ENCODE results near the gene PCNX3. TPM values are rescaled to one million over a fixed set of nuclear protein-coding genes. Genes with fewer than 3 reads are reported as not detected.
"Not testable (repeated sequence)": the region's sequence is repeated elsewhere in the genome, so short reads cannot be mapped to it uniquely, and the experiment has no call there.

PCNX3 gene
- total RNA-seq, 3 donors from 2014 or later = 42.5 to 53.4 (median 47.5) TPM

DNA sequence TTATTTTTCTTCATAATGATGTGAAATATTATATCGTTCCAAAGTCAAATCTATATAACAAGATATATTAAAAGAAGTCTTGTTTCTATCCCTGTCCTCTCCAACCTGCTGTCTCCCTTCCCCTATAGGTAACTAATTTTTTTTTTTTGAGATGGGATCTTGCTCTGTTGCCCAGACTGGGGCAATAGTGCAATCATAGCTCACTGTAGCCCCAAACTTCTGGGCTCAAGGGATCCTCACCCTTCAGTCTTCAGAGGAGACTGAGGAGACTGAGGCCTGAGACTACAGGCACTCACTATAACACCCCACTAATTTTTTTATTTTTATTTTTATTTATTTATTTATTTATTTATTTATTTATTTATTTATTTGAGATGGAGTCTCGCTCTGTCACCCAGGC, 57.4 kb downstream of the PCNX3 start:
- H3K36me3 ChIP-seq (ENCODE audit: low read depth) = no peaks in the 10 kb centered on the region
- ATAC-seq (no peak), DNase-seq (no peak)
- TF ChIP-seq, protein P1, sequence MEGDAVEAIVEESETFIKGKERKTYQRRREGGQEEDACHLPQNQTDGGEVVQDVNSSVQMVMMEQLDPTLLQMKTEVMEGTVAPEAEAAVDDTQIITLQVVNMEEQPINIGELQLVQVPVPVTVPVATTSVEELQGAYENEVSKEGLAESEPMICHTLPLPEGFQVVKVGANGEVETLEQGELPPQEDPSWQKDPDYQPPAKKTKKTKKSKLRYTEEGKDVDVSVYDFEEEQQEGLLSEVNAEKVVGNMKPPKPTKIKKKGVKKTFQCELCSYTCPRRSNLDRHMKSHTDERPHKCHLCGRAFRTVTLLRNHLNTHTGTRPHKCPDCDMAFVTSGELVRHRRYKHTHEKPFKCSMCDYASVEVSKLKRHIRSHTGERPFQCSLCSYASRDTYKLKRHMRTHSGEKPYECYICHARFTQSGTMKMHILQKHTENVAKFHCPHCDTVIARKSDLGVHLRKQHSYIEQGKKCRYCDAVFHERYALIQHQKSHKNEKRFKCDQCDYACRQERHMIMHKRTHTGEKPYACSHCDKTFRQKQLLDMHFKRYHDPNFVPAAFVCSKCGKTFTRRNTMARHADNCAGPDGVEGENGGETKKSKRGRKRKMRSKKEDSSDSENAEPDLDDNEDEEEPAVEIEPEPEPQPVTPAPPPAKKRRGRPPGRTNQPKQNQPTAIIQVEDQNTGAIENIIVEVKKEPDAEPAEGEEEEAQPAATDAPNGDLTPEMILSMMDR (IDR thresholded peaks at IDR 0.05) = no peak
- H3K4me3 ChIP-seq = no peak overlapping the region
- intact Hi-C loops (cut with DNase I, micrococcal nuclease) = no loop called here
- H3K9me3 ChIP-seq = no peaks in the 10 kb centered on the region
- H3K4me1 ChIP-seq (ENCODE audit: low read depth) = no peaks in the 10 kb centered on the region

DNA sequence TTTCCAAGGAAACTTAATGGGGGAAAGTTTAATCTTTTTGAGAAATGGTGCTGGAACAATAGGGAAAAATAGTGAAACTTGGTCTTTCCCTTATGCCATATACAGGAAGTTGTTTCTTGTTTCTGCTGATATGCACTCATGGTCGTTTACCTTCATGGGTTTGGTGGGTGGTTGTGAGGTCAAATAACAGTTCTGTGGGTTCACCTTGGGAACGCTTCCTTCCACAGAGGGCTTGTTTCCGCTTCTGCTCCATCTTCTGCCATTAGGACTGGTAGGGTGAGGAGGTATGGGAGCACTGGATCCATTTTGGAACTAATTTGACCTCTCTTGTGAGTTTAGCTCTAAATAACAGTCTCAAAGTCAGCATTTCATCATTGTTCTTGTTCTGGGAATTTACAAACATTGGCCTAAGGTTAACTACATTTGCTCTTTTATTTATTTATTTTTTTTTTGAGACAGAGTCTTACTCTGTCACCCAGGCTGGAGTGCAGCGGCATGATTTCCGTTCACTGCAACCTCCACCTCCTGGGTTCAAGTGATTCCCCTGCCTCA, 64.7 kb downstream of the PCNX3 start:
- Histone ChIP-seq H3K36me3 (ENCODE audit: low read depth) (no peaks in the 10 kb centered on the region), H3K4me1 (ENCODE audit: low read depth) (no peaks in the 10 kb centered on the region), H3K4me3 (no peak overlapping the region), H3K9me3 (no peaks in the 10 kb centered on the region)
- ATAC-seq = no peak
- intact Hi-C loops (cut with DNase I, micrococcal nuclease) = no loop called here
- TF ChIP-seq, protein P1 (IDR thresholded peaks at IDR 0.05) = no peak
- no peak for DNase-seq

DNA sequence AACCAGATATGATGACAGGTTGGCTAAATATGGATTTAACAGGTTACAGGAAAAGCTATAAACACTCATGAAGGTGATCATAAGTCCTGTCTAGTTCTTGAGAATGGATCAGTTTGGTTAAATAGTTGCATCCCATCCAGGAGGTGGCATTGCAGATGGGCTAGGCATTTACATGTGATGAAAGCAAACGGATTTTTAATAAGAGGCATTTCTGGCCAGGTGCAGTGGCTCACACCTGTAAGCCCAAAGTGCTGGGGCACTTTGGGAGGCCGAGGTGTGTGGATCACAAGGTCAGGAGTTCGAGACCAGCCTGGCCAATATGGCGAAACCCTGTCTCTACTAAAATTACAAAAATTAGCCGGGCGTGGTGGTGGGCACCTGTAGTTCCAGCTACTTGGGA, 67.9 kb downstream of the PCNX3 start:
- intact Hi-C loops (cut with DNase I, micrococcal nuclease); H3K36me3 ChIP-seq (ENCODE audit: low read depth); DNase-seq; ATAC-seq; H3K4me3 ChIP-seq; H3K9me3 ChIP-seq; H3K4me1 ChIP-seq (ENCODE audit: low read depth): not testable (repeated sequence)

DNA sequence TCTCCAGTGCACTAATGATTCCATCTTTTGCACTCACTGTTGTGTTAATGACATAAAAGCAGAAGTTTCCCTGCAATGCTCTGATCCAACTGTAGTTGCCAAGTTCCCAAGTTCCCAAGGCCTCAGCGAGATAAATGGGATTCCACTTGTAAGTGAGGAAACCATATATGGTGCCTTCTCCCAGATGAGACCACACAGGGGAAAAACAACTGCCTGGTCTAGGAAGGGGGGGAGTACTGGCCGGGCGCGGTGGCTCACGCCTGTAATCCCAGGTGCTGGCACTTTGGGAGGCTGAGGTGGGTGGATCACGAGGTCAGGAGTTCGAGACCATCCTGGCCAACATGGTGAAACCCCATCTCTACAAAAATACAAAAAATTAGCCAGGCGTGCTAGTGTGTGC, 70.4 kb downstream of the PCNX3 start:
- TF ChIP-seq, protein P1 (IDR thresholded peaks at IDR 0.05) = no peak
- no peak overlapping the region for H3K4me3 ChIP-seq
- no peak for ATAC-seq
- intact Hi-C loops (cut with DNase I, micrococcal nuclease) = no loop called here
- H3K4me1 ChIP-seq (ENCODE audit: low read depth) = no peaks in the 10 kb centered on the region
- no peaks in the 10 kb centered on the region for H3K36me3 ChIP-seq (ENCODE audit: low read depth)
- DNase-seq = no peak
- no peaks in the 10 kb centered on the region for H3K9me3 ChIP-seq

Small RNA genes lying within 50 kb of the gene (microRNA-seq; reads per million reads assigned to microRNA genes)
- gene MIR4489 = not detected
- not detected for gene MIR4690

Other genes starting within 250 kb of the PCNX3 start
- gene SLC25A45, start 233.1 kb upstream of the PCNX3 start, total RNA-seq = 10 to 100 TPM in 2 of 3 donors, 1 to 10 TPM in 1; 8.0 to 10.5 (median 10.1) TPM
- gene FRMD8, start 229.1 kb upstream of the PCNX3 start, total RNA-seq = 10 to 100 TPM; 27.1 to 44.1 (median 42.3) TPM
- 1,000 to 10,000 TPM; 1,133 to 1,409 (median 1,237) TPM for gene NEAT1, start 193.0 kb upstream of the PCNX3 start, total RNA-seq
- over 10,000 TPM; 10,779 to 14,350 (median 11,224) TPM for gene MALAT1, start 116.7 kb upstream of the PCNX3 start, total RNA-seq
- gene SCYL1, start 90.7 kb upstream of the PCNX3 start, total RNA-seq = 10 to 100 TPM; 60.1 to 77.4 (median 60.3) TPM
- 100 to 1,000 TPM in 1 of 3 donors, 10 to 100 TPM in 2; 22.6 to 133 (median 36.7) TPM for gene LTBP3, start 57.4 kb upstream of the PCNX3 start, total RNA-seq
- 10 to 100 TPM; 20.9 to 24.6 (median 21.0) TPM for gene ZNRD2, start 45.3 kb upstream of the PCNX3 start, total RNA-seq
- 10 to 100 TPM; 26.4 to 61.2 (median 28.5) TPM for gene FAM89B, start 43.2 kb upstream of the PCNX3 start, total RNA-seq
- gene EHBP1L1, start 39.7 kb upstream of the PCNX3 start, total RNA-seq = 100 to 1,000 TPM in 1 of 3 donors, 10 to 100 TPM in 2; 65.8 to 208 (median 65.9) TPM
- 1 to 10 TPM in 2 of 3 donors, under 1 TPM in 1; 0.49 to 1.7 (median 1.5) TPM for gene KCNK7, start 20.0 kb upstream of the PCNX3 start, total RNA-seq
- 100 to 1,000 TPM in 1 of 3 donors, 10 to 100 TPM in 2; 81.6 to 109 (median 95.7) TPM for gene MAP3K11, start 1.6 kb upstream of the PCNX3 start, total RNA-seq
- 10 to 100 TPM; 23.2 to 52.5 (median 28.1) TPM for gene SIPA1, start 22.3 kb downstream of the PCNX3 start, total RNA-seq
- 10 to 100 TPM; 69.1 to 89.6 (median 71.0) TPM for gene RELA, start 47.1 kb downstream of the PCNX3 start, total RNA-seq
- gene KAT5, start 96.5 kb downstream of the PCNX3 start, total RNA-seq = 10 to 100 TPM; 70.9 to 92.0 (median 90.5) TPM
- 10 to 100 TPM; 25.9 to 61.9 (median 28.8) TPM for gene RNASEH2C, start 105.0 kb downstream of the PCNX3 start, total RNA-seq
- 10 to 100 TPM; 21.2 to 21.8 (median 21.3) TPM for gene AP5B1, start 165.2 kb downstream of the PCNX3 start, total RNA-seq
- 10 to 100 TPM; 16.5 to 48.6 (median 34.3) TPM for gene OVOL1, start 171.3 kb downstream of the PCNX3 start, total RNA-seq
- gene SNX32, start 218.2 kb downstream of the PCNX3 start, total RNA-seq = 1 to 10 TPM; 1.1 to 9.4 (median 1.4) TPM
- 1,000 to 10,000 TPM; 1,004 to 2,046 (median 1,725) TPM for gene CFL1, start 242.4 kb downstream of the PCNX3 start, total RNA-seq
- gene MUS81, start 244.7 kb downstream of the PCNX3 start, total RNA-seq = 10 to 100 TPM; 48.0 to 81.8 (median 58.7) TPM